Measurements from ENCODE around the gene LTK. TPM values are rescaled to one million over a fixed set of nuclear protein-coding genes. Genes with fewer than 3 reads are reported as not detected.

The LTK gene
- polyA plus RNA-seq, 1 donor = 14.7 TPM

DNA sequence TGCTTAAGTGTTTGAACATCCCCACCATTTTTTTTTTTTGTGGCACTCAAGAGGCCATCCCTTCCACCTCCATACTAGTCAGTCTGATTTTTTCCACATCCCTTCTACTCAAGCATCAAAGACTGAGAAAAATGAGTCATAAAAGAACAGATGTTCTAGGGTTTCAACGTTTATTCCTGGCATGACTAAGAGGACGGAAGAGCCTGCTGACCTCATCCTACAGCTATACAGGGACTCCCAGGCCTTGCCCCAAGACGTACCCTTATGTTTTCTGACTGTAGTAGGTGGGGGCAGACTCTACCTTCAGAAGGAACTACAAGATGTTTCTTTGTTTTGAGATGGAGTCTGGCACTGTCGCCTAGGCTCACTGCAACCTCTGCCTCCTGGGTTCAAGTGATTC lies 23.3 kb downstream of the LTK start:
- H3K36me3 ChIP-seq (ENCODE audit: control insufficient read depth, insufficient read depth, low read length) = no peaks in the 10 kb centered on the region
- H3K27me3 ChIP-seq (ENCODE audit: control insufficient read depth, insufficient read depth, low read length) = peaks cover 12% of the 10 kb centered on the region
- H3K27ac ChIP-seq (ENCODE audit: low read length) = no peak overlapping the region
- H3K4me1 ChIP-seq (ENCODE audit: control insufficient read depth, insufficient read depth, low read length) = peaks cover 21% of the 10 kb centered on the region
- peak in 1 of 2 donors; percentile 58 for DNase-seq
- no CpG with 5 or more reads among the region's 4 CpGs for whole genome bisulfite sequencing (ENCODE audit: insufficient coverage, low lambda C conversion rate)
- no peak overlapping the region for H3K4me3 ChIP-seq (ENCODE audit: low read length)
- no peaks in the 10 kb centered on the region for H3K9me3 ChIP-seq (ENCODE audit: control insufficient read depth, low read depth, low read length)

DNA sequence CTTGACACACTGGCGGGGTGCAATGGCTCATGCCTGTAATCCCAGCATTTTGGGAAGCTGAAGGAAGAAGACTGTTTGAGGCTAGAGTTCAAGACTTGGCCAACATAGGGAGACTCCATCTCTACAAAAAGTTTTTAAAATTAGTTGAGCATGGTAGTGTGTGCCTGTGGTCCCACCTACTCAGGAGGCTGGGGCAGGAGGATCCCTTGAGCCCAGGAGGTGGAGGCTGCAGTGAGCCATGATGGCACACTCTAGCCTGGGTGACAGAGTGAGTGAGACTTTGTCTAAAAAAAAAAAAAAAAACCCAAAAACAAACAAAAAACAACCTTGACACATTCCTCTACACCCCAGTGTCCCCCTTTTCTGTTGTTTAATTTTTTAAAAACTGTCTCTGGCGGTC lies 24.0 kb downstream of the LTK start:
- Histone ChIP-seq H3K36me3 (ENCODE audit: control insufficient read depth, insufficient read depth, low read length) (no peaks in the 10 kb centered on the region), H3K27ac (ENCODE audit: low read length) (no peak overlapping the region), H3K4me1 (ENCODE audit: control insufficient read depth, insufficient read depth, low read length) (peaks cover 21% of the 10 kb centered on the region), H3K9me3 (ENCODE audit: control insufficient read depth, low read depth, low read length) (no peaks in the 10 kb centered on the region), H3K4me3 (ENCODE audit: low read length) (no peak overlapping the region), H3K27me3 (ENCODE audit: control insufficient read depth, insufficient read depth, low read length) (peaks cover 5% of the 10 kb centered on the region)
- whole genome bisulfite sequencing (ENCODE audit: insufficient coverage, low lambda C conversion rate) = no CpG with 5 or more reads among the region's 2 CpGs
- no peak for DNase-seq

DNA sequence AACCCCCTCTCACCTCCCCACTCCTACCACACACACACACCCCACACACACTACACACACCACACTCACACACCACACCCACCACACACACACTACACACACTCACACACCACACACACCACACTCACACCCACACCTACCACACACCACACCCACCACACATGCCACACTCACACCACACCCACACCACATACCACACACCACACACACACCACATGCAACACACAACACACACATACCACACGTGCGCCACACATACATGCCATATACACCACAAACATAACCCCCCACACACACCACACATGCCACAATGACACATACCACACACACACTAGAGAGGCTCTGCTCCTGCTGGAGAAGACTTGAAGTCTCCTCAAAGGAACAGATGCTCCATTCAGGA lies 25.8 kb downstream of the LTK start:
- WGBS (ENCODE audit: insufficient coverage, low lambda C conversion rate) = no CpG with 5 or more reads among the region's 2 CpGs
- Histone ChIP-seq H3K9me3 (ENCODE audit: control insufficient read depth, low read depth, low read length) (no peaks in the 10 kb centered on the region), H3K4me1 (ENCODE audit: control insufficient read depth, insufficient read depth, low read length) (peaks cover 32% of the 10 kb centered on the region), H3K27ac (ENCODE audit: low read length) (no peak overlapping the region), H3K4me3 (ENCODE audit: low read length) (no peak overlapping the region), H3K27me3 (ENCODE audit: control insufficient read depth, insufficient read depth, low read length) (no peaks in the 10 kb centered on the region), H3K36me3 (ENCODE audit: control insufficient read depth, insufficient read depth, low read length) (peaks cover 3% of the 10 kb centered on the region)
- no peak for DNase-seq

DNA sequence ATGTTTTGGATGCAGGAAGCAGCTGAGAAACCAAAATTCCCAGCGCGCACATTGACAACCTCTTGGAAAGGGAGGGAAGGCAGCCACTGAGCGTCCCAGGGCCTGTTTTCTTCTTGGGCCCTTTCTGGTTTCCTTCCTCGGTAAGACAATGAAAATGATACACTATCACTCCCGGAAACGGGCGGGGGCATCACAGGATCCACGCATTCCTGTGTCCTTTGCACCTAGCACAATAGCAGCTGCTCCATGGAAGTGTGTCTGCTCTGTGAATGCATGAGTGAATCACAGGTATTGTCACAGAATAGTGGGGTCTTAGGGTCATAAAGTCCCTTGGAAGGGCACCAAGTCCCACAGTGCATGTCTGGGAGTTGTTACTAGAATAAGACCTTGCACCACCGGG lies 26.2 kb downstream of the LTK start:
- 40% methylated on average over 1 of the region's 9 CpGs for WGBS (ENCODE audit: insufficient coverage, low lambda C conversion rate)
- Histone ChIP-seq H3K4me1 (ENCODE audit: control insufficient read depth, insufficient read depth, low read length) (peaks cover 33% of the 10 kb centered on the region), H3K27ac (ENCODE audit: low read length) (no peak overlapping the region), H3K36me3 (ENCODE audit: control insufficient read depth, insufficient read depth, low read length) (peaks cover 3% of the 10 kb centered on the region), H3K4me3 (ENCODE audit: low read length) (no peak overlapping the region), H3K27me3 (ENCODE audit: control insufficient read depth, insufficient read depth, low read length) (no peaks in the 10 kb centered on the region), H3K9me3 (ENCODE audit: control insufficient read depth, low read depth, low read length) (no peaks in the 10 kb centered on the region)
- peak in 1 of 2 donors; percentile 73 for DNase-seq

DNA sequence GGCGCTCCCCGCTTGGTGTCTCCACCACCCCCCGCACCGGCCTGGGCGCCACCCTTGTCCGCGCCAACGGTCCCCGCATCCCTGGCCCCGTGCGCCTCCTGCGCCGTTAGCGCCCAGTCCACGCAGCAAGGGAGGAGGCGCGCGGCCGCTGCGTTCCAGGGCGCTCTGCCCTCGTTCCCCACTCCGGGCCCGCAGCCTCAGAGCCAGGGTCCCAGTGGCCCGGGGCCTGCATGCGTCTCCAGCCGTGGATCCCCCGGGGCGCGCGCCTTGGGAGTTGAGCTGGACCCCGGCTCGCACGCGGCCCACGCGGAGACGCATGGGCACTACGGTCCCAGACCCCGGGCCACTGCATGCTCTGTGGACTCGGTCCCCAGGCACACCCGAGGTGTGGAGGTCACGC lies 27.3 kb downstream of the LTK start:
- Histone ChIP-seq H3K27ac (ENCODE audit: low read length) (no peak overlapping the region), H3K9me3 (ENCODE audit: control insufficient read depth, low read depth, low read length) (no peaks in the 10 kb centered on the region), H3K36me3 (ENCODE audit: control insufficient read depth, insufficient read depth, low read length) (peaks cover 7% of the 10 kb centered on the region), H3K27me3 (ENCODE audit: control insufficient read depth, insufficient read depth, low read length) (no peaks in the 10 kb centered on the region), H3K4me3 (ENCODE audit: low read length) (no peak overlapping the region), H3K4me1 (ENCODE audit: control insufficient read depth, insufficient read depth, low read length) (peaks cover 34% of the 10 kb centered on the region)
- no CpG with 5 or more reads among the region's 43 CpGs for WGBS (ENCODE audit: insufficient coverage, low lambda C conversion rate)
- DNase-seq = no peak

DNA sequence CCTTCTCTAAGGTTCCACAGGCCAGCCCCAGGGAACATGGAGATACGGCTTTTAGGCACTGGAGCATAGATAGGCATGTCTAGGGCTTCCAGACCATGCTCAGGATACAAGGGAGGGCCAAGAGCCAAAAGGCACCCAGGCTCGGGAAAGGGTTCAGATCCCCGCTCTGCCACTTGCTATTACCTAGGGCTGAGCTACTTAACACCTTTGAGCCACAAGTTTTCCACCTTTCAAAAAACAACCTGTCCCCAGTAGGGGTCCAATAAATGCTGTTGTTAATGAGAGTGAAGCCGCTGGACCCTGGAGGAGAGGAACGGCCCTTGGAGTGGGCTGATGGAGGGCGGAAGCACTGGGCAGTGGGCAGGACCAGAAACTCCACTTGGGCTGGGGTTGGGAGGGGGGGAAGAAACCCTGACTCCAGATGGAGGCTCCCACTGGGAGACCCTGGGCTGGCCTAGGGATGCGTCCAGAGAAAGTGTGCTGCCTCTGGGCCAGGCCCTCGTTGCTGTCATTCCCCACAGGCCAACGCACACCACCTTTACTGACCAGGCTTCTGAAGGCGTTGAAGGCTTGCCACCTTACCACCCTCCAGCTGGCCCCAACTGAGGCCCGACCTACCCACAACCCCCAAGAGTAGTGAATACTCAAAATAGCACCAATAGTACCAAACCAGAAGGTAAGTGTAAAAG lies 28.5 kb downstream of the LTK start:
- H3K4me1 ChIP-seq (ENCODE audit: control insufficient read depth, insufficient read depth, low read length) = peaks cover 38% of the 10 kb centered on the region
- peaks cover 18% of the 10 kb centered on the region for H3K36me3 ChIP-seq (ENCODE audit: control insufficient read depth, insufficient read depth, low read length)
- H3K27ac ChIP-seq (ENCODE audit: low read length) = no peak overlapping the region
- WGBS (ENCODE audit: insufficient coverage, low lambda C conversion rate) = 67% methylated on average over 1 of the region's 11 CpGs
- no peak overlapping the region for H3K4me3 ChIP-seq (ENCODE audit: low read length)
- no peak for DNase-seq
- H3K9me3 ChIP-seq (ENCODE audit: control insufficient read depth, low read depth, low read length) = no peaks in the 10 kb centered on the region
- no peaks in the 10 kb centered on the region for H3K27me3 ChIP-seq (ENCODE audit: control insufficient read depth, insufficient read depth, low read length)

DNA sequence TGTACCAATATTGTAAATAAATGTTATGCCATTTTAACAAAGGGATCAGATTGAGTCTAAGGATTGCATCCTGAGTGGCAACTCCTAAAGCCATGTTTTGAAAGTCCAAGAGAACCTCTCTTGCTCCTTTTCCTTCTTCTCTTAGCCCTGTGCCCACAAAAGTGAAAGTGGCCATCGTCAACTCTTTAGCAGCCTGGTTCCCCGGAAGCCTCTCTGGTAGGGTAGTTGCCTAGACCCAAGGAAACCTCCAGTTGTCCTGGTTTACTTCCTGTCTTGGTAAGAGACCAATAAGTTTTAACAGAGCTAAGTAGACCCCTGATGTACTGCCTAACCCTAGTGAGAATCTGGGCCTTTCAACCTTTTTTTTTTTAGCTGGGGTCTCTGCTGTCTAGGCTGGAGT lies 30.1 kb downstream of the LTK start:
- H3K27ac ChIP-seq (ENCODE audit: low read length) = peak overlapping the region; percentile 88
- H3K4me1 ChIP-seq (ENCODE audit: control insufficient read depth, insufficient read depth, low read length) = peaks cover 46% of the 10 kb centered on the region
- no peaks in the 10 kb centered on the region for H3K27me3 ChIP-seq (ENCODE audit: control insufficient read depth, insufficient read depth, low read length)
- no peak overlapping the region for H3K4me3 ChIP-seq (ENCODE audit: low read length)
- no CpG with 5 or more reads among the region's 2 CpGs for WGBS (ENCODE audit: insufficient coverage, low lambda C conversion rate)
- DNase-seq = peak in 1 of 2 donors; percentile 45
- peaks cover 31% of the 10 kb centered on the region for H3K36me3 ChIP-seq (ENCODE audit: control insufficient read depth, insufficient read depth, low read length)
- H3K9me3 ChIP-seq (ENCODE audit: control insufficient read depth, low read depth, low read length) = no peaks in the 10 kb centered on the region

DNA sequence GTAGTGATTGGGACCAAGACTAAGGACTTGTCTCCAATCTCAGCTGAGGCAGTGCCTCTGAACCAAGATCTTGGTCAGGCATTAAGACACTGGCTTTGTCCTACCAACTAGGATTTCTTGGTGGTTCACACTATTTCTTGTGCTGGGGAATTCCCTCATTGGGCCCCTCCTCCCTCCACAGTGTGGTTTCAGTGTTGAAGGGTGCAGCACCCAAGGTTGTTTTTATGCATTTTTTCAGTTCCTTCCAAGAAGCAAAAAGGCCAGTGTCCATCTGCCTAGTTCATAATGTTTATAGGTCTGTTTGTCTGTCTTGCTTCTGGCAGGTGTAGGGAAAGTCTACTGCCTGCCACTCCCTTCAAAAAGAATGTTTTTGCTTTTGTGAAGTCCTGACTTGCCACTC lies 30.5 kb downstream of the LTK start:
- Histone ChIP-seq H3K9me3 (ENCODE audit: control insufficient read depth, low read depth, low read length) (no peaks in the 10 kb centered on the region), H3K4me3 (ENCODE audit: low read length) (no peak overlapping the region), H3K36me3 (ENCODE audit: control insufficient read depth, insufficient read depth, low read length) (peaks cover 35% of the 10 kb centered on the region), H3K27me3 (ENCODE audit: control insufficient read depth, insufficient read depth, low read length) (no peaks in the 10 kb centered on the region), H3K27ac (ENCODE audit: low read length) (peak overlapping the region; percentile 88), H3K4me1 (ENCODE audit: control insufficient read depth, insufficient read depth, low read length) (peaks cover 46% of the 10 kb centered on the region)
- DNase-seq = no peak

DNA sequence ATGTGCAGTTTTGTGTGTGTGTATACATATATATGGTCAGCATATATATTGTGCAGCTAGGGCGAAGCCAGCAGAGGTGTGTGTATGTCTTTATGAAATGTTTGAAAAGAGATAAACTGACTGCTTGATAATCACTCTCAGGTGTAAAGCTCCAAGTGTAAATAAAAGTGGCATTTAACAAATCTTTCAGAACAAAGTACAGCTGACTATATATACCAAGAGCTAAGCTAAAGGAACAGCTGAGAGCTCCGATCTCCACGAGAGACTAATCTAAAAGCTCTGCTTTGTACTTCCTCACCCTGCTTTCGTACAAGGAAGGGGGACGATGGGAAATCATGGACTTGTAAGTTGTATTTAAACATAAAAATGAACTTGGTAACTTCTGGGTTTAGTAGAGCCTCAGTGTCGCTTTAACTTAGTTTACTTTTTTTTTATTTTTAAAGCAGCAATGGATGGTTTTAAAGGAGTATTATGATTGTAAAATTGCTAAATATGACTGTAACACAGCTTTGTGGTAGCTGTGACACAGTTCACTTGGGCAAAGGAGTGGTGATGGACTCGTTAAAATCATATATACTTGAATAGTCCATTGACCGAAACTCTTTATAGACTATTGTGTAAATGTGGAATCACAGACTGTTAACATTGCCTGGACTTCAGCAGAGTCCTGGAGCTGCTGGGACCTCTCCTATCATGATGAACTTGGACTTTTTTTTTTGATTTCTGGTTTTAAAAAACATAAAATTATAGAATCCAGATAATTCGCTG lies 31.3 kb downstream of the LTK start:
- 46% methylated on average over 4 of the region's 9 CpGs for WGBS (ENCODE audit: insufficient coverage, low lambda C conversion rate)
- Histone ChIP-seq H3K9me3 (ENCODE audit: control insufficient read depth, low read depth, low read length) (no peaks in the 10 kb centered on the region), H3K4me3 (ENCODE audit: low read length) (no peak overlapping the region), H3K27ac (ENCODE audit: low read length) (peak overlapping the region; percentile 88), H3K27me3 (ENCODE audit: control insufficient read depth, insufficient read depth, low read length) (no peaks in the 10 kb centered on the region), H3K4me1 (ENCODE audit: control insufficient read depth, insufficient read depth, low read length) (peaks cover 39% of the 10 kb centered on the region), H3K36me3 (ENCODE audit: control insufficient read depth, insufficient read depth, low read length) (peaks cover 42% of the 10 kb centered on the region)
- DNase-seq = peak in 1 of 2 donors; percentile 84

DNA sequence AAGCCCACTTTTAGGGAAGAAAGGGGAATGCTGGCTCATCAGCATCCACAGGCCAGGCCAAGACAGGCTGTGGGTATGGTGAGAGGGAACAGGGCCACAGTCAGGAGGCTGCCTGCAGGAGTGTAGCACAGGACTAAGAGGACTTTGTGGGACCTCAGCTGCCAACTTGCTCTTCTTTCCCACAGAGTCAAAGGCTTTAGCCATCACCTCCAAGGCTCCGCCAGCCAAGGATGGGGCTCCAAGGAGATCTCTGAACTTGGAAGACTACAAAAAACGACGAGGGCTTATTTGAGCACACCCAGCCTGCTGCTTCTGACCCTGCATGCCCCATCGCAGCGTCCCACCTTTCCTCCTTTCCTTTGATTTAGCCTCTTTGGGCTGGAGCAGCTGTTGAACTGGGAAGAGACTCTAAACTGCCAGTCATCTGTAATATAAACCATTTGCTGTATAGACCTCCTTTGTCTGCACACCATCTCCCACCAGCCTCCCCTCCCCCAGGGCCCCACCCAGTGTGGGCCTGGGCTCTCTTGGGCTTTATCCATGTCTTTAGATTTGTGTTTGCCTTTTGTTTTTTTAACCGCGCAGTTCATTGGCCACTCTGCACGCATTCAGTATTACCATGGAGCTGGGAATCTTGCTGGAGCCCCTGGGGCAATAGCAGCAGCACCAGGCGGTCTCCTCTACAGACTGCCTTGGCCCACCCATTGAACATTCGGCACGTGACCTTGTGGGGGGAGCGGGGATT lies 33.1 kb downstream of the LTK start:
- peaks cover 36% of the 10 kb centered on the region for H3K4me1 ChIP-seq (ENCODE audit: control insufficient read depth, insufficient read depth, low read length)
- peaks cover 59% of the 10 kb centered on the region for H3K36me3 ChIP-seq (ENCODE audit: control insufficient read depth, insufficient read depth, low read length)
- no peak overlapping the region for H3K27ac ChIP-seq (ENCODE audit: low read length)
- no peak overlapping the region for H3K4me3 ChIP-seq (ENCODE audit: low read length)
- WGBS (ENCODE audit: insufficient coverage, low lambda C conversion rate) = 83% methylated on average over 2 of the region's 12 CpGs
- DNase-seq = no peak
- H3K9me3 ChIP-seq (ENCODE audit: control insufficient read depth, low read depth, low read length) = no peaks in the 10 kb centered on the region
- no peaks in the 10 kb centered on the region for H3K27me3 ChIP-seq (ENCODE audit: control insufficient read depth, insufficient read depth, low read length)

Data from large intestine (tissue), 3 donors.